GM21381 (cell line): ENCODE results near the gene NME3.

ENCODE experiments used
- ATAC-seq: cut with Tn5 transposase; IDR thresholded peaks from one replicate; pipeline ENCODE4 v1.9.1; 2021; ENCODE audit warnings: mild to moderate bottlenecking, moderate library complexity; ENCODE audit not compliant: unreplicated experiment

Gene NME3

DNA sequence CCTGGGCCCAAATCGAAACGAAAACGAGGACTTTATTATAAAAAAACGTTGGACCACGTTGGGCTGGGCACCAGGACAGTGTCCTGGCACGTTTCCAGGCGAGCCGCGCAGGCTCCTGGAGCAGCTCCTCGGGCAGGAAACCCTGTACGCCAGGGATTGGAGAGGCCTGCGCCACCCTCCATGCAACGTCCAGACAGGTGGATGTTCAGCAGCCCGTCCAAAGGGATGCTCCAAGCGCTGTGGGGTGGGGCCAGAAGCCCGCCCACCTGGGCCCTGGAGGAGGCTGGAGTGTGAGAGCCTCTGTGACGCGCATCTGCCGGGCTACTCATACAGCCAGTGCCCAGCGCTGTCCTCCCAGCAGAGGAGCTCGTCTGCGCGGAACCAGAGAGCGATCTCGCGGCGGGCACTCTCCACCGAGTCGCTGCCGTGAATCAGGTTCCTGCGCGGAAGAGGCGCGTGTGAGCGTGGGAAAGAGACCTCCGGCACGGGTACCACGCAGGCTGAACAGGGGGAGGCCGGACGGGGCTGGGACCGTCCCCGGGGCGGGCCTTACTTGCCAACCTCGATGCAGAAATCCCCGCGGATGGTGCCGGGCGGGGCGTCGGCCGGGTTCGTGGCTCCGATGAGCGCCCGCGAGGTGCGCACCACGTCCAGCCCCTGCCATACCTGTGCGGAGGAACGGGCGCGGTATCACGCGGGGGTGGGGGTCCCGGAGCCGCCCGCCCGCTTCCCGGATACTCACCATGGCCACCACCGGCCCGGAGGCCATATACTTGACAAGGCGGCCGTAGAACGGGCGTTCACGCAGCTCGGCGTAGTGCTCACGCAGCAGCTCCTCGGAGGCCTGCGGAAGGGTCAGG, 785 bp downstream of the NME3 start:
- no peak for ATAC-seq

DNA sequence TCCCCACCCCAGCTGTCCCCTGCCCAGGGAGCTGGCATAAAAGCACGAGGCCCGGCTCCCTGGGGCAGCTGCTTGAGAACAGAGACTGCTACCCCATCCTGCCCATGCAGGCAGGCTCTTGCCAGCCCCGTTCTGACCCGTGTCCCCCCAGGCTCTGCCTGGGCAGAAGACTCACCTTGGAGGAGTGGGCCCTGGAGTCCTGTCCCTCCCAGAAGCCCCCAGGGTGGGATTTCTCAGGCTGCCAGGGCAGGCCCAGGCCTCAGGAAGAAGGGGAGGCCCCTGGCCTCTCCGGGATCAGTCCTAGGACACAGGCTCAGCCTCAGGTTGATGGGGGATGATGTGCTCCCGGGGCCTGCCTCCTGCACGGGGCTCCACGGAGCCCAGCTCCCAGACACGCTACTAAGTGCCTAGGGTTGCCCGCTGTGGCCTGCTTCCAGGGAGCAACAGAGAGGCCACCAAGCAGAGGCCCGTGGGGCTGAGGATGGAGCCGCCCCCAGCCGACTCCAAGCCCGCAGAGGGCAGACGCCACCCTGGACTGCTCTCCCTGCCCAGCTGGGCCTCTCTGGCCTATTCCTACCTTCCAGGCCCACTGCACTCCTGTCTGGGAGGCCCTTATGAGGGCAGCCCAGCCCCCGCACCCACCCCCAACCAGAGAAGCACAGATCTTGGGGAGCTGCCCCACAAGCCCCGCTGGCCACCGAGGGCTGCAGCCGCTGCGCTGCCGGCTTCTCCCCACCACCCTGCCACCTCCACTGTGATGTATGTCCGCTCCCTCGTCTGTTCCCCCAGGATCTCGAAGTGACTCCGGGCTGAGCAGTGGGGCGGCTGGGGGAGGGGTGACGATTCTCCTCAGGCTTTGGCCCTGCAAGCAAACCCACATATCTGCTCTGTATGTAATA, 1.7 kb downstream of the NME3 start:
- ATAC-seq: no peak

DNA sequence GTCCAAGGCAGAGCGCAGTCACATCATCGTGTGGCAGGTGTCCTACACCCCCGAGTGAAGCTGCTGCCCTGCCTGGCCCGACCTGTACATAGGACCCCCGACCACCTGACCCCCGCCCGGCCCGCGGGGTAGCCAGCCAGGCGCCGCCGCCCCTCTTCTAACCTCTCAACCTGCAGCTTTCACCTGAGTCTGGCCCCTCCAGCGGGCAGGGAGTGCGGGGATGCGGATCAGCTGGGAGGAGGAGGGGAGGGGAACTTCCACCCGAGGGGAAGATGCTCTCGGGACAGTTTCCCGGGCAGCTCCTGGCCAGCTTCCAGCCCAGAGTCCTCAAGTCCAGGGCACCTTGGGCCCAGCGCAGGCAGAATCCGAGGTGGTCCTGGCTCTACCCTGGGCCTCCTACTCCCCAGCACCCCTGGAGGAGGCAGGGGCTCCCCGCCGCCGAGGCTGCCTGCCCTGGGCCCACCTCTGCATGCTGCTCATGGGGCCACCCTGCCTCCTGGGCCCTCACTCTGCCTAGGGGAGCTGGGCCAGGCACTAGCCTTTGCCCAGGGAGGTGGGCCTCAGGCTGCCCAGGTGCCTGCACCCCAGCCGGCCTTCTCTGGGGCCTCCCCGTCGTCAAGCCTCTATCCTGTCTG, 2.5 kb downstream of the NME3 start:
- ATAC-seq: no peak

DNA sequence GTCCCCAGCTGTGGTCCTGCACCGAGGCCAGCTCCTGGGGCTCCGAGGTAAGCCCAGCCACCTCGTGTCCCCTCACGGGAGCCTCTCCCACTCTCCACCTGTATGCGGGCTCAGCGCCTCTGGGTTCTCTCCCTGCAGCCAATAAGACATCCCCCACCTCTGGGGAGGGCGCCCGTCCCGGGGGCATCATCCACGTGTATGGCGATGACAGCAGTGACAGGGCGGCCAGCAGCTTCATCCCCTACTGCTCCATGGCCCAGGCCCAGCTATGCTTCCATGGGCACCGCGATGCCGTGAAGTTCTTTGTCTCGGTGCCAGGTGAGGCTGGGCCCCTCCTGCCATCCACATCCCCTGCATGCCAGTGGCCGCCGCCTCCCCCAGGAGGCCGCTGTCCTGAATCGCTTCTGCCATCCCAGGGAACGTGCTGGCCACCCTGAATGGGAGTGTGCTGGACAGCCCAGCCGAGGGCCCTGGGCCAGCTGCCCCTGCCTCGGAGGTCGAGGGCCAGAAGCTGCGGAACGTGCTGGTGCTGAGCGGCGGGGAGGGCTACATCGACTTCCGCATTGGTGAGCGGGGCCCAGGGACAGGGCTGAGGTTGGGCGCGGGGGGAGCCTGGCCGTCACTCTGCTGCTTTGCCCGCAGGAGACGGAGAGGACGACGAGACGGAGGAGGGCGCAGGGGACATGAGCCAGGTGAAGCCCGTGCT, 3.1 kb downstream of the NME3 start:
- ATAC-seq: no peak

DNA sequence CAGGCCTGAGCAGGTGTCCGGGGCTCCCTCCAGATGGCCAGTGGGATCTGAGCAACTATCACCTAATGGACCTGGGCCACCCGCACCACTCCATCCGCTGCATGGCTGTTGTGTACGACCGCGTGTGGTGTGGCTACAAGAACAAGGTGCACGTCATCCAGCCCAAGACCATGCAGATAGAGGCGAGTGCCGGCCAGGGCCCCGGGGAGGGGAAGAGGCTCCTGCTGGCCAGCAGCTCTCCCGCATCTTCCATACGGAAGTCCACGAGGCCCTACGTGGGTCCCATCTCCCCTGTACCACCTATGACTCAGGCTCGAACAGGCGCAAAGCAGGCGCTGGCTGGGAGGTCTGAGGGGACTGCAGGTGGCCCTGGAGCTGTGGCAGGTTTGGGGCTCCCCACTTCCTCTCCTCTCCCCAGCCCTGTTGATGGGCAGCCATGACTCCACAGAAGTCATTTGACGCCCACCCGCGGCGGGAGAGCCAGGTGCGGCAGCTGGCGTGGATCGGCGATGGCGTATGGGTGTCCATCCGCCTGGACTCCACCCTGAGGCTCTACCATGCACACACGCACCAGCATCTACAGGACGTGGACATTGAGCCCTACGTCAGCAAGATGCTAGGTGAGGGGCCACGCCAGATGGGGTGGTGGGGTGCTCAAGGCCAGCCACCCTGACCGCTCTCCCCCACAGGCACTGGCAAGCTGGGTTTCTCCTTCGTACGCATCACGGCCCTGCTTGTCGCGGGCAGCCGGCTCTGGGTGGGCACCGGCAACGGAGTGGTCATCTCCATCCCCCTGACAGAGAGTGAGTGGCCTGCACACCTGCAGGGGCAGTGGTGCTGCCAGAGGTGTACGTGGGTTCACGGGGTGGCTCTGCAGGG, 4.0 kb downstream of the NME3 start:
- ATAC-seq: no peak

DNA sequence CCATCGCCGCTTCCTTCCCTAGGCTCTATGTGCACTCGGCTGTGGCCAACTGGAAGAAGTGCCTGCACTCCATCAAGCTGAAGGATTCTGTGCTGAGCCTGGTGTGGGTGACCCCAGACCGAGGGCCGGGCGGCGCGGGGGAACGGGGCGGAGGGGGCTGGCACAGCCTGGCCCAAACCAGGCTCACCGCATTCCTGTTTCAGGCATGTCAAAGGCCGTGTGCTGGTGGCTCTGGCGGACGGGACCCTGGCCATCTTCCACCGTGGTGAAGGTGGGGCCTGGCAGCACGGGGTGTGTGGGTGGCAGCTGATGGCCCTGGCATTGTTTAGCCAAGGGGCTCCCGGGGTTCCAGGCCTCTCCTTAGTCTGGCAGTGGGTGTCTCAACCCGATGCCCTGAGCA, 4.6 kb downstream of the NME3 start:
- ATAC-seq: no peak

DNA sequence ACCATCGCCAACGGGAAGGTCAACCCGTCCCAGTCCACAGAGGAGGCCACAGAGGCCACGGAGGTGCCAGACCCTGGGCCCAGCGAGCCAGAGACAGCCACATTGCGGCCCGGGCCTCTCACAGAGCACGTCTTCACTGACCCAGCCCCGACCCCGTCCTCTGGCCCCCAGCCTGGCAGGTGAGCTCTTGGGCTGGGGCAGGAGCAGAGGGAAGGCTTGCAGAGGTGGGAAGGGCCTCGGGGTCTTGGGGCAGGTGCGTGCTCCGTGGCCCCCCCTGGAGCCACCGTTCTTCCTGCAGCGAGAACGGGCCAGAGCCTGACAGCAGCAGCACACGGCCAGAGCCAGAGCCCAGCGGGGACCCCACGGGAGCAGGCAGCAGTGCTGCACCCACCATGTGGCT, 5.1 kb downstream of the NME3 start:
- ATAC-seq: no peak

DNA sequence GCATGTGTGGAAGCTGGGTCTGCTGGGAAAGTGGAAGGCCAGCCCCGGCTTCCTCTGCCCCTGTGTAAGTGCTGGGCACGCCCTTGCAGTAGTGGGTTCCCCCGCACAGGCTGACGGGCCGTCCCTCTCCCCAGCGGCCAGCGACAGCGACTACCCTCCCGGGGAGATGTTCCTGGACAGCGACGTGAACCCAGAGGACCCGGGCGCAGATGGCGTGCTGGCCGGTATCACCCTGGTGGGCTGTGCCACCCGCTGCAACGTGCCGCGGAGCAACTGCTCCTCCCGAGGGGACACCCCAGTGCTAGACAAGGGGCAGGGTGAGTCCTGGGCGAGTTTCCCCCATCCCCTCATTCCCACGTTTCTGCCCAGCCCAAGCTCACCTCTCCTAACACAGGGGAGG, 5.5 kb downstream of the NME3 start:
- ATAC-seq: no peak

DNA sequence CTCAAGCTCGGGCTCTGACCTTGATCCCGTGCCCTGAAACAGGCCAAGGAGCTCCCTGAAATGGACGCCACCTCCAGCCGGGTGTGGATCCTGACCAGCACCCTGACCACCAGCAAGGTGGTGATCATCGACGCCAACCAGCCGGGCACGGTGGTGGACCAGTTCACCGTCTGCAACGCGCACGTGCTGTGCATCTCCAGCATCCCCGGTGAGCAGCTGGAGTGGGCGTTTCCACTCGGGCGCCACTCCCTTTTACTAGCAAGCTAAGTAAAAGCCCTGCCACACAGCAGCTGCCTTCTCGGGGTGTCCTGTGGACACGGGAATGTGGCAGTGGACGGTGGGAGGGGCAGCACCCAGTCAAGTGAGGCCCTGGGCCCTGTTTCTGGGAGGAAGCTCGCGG, 6.4 kb downstream of the NME3 start:
- ATAC-seq: no peak

DNA sequence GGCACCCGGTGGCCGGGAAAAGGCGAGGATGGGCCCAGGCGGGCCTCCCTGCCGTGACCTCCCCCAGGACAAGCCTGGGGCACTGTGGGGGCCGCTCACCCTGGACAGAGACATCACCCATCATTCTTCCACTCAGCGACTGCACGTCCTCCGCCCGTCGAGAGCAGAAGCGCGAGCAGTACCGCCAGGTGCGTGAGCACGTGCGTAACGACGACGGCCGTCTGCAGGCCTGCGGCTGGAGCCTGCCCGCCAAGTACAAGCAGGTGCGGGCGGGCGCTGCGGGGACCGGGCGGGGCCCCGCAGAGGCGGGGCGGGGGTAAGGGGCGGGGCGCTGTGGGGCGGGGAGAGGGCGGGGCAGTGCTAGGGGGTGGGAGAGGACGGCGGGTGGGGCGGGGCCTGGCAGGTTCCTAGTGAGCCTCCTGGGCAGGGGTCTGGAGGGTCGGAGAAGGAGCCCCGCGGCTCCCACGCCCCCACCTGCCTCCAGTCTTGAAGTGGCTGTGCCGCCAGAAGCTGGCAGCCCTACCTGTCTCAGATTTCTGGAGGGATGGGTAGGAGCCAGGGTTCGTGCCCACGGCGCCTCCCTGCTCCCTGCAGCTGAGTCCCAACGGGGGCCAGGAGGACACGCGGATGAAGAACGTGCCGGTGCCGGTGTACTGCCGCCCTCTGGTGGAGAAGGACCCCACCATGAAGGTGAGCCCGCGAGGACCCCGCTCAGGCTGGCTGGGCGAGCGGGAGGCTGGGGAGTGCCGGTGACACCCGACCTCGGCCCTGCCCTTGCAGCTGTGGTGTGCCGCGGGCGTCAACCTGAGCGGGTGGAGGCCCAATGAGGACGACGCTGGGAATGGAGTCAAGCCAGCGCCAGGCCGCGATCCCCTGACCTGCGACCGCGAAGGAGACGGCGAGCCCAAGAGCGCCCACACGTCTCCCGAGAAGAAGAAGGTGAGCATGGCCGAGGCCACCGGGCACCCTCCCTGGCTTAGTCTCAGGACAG, 7.5 kb downstream of the NME3 start:
- no peak for ATAC-seq

DNA sequence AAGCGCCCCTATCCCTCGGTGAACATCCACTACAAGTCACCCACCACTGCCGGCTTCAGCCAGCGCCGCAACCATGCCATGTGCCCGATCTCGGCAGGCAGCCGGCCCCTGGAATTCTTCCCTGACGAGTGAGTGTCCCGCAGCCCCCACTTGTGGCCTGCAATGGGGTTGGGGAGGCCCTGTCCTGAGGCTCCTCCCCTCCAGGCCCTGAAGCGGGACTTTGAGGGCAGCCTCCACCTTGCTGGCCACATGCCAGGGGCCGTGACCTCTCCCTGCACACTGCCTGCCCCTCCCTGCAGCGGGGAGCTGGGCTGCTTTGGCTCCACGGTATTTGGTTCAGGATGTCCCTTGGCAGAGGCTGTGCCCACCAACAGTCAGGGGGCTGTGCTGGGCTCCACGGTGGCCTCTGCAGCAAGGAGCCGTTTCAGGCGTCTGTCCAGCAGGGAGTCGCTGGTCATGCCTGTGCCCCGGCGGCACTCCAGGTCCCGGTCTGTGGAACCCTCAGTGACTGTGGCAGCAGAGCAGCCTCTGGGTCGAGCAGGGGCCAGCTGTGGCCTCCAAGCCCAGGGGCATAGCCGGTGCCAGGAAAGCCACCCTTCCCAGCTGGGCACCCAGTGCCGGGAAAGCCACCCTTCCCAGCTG, 8.3 kb downstream of the NME3 start:
- no peak for ATAC-seq

DNA sequence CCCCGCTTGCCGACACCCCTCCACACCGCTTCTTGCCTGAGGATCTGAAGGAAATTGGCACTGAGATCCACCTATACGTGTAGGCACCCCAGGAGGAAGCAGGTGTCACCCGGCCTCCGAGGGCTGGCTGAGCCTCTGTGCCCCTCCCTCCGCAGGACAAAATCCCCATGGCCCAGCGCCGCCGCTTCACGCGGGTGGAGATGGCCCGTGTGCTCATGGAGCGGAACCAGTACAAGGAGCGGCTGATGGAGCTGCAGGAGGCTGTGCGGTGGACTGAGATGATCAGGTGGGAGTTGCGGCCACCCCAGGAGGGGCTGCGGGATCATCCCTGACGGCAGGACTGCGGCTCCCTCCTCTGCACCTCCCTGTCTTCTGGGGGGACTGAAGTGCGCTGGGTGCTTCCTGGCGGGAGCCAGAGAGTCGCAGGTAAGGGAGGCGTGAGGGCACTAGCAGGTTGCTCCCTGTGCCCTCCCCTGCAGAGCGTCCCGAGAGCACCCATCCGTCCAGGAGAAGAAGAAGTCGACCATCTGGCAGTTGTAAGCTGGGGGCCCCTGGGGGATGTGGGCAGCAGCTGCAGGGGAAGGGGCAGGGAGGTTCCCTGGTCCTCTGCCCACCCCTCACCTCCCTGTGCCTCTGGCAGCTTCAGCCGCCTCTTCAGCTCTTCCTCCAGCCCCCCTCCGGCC, 9.0 kb downstream of the NME3 start:
- no peak for ATAC-seq

DNA sequence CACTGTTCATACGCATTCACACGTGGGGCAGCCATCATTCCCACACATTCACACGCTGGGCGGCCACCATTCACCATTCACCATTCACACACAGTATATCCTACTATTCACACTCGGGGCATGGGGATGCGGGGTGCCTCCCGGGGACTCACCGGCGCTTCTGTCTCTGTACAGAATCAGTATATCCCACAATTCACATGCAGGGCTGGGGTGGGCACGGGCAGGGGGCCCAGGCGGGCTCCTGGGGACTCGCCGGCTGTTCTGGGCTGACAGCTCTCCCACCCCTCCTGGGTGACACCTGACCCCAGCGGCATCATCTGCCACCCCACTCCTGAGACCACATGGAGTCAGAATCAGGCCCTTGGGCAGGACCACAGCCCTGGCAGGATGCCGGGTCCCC, 9.6 kb downstream of the NME3 start:
- no peak for ATAC-seq

DNA sequence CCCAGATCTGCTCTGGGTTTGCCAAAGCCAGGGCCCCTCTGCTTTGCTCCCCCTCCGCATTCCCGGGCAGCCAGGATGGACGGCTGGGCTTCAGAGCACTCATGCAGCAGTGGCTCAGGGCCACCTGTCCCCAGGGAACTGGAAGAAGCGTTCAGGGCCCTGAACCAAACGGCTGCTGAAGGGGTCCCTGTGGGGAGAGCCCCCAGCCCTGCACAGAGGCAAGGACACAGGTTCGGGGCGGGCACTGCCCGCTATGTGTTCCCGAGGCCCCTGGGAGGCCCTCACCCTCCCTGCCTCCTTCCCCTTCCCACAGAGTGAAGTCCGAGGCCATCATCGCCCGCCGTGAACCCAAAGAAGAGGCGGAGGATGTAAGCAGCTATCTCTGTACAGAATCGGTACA, 10.4 kb downstream of the NME3 start:
- no peak for ATAC-seq

DNA sequence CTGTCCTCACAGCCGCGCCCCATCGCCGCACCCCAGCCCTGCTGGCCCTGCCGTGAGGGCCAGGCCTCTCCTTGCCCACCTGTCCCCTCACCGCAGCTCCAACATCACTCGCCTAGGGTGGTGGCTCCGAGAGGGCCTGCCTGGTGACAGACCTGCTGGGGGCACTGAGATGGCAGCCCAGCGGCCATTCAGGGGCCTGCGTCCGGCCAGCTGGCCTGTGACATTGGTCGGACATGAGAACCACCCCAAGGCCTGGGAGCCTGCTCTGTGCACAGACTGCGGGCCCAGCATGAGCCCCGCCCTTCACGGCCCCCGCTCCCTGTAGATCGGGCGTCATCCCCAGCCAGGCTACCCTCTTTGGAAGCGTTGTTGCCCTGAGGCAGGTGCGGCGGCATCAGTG, 11.8 kb downstream of the NME3 start:
- ATAC-seq: no peak

DNA sequence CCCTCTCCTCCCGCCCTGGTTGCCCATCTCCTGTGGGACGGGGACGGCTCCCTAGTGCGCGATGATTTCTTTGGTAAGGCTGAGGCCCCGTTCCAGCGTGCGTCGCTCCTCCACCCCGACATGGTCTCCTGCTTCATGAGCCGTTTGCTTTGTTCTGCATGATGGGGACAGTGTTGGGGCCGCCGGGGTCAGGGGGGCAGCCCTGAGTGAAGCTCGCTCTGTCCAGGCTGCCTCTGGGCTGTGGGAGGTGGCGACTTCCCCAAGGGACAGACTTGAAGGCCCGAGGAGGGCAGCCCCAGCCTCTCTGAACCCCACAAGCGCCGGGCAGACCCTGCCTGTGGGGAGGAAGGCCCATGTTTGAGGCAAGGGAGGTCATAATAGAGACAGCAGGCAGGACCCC, 12.4 kb downstream of the NME3 start:
- ATAC-seq: no peak

DNA sequence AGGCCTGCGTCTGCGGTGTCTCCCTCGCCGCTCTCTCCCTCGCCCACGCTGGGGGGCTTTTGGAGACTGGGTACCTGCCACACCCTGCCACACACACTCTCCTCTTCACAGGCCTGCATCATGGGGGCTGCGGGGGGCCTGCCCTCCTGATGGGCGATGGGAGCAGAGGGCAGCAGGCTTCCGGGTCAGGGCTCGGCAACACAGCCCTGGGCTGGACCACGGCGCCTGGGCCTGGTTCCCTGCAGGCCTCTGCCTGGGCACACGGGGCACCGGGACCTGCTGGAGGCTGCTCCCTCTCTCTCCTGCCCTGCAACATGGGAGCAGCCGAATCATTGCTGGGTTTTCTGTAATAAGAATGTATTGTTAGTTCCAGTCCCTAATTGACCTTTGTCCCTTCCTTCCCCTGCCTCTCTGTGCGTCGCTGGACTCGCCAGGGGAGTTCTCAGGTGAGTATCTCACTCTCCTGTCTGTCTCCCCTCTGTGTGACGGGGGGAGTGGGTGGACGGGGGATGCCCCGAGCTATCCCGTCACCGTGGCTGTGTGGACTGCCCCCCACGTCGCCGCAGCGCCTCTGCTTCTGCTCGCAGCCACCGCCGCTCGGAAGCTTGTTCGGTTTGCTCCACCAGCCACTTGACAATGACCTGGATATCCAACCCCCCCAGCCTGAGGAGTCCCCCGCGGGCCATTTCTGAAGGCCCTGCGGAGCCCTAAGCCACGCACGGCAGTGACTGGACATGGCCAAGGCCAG, 13.5 kb downstream of the NME3 start:
- ATAC-seq: no peak
